Body of pancreas (tissue), 4 donors: ENCODE results near the gene CKS1B.

Experiments used
- POLR2A ChIP-seq, 3 donors: fragments of 450-650 bp; IDR thresholded peaks; one replicate each; pipeline ENCODE4 v1.6.1; 2016; ENCODE audit warnings: antibody characterized with exemption in 3 of 3, mild to moderate bottlenecking in 2 of 3
- TF ChIP-seq, protein P1 (sequence below), 7 experiments: fragments of 450-650 bp in 4 of 7; fragments of 200-600 bp in 3 of 7; sonication (generic) in 3 of 7; IDR thresholded peaks; one replicate each; pipeline ENCODE4 v1.5.1; 2016 to 2019; ENCODE audit warnings: antibody characterized with exemption in 7 of 7

DNA sequence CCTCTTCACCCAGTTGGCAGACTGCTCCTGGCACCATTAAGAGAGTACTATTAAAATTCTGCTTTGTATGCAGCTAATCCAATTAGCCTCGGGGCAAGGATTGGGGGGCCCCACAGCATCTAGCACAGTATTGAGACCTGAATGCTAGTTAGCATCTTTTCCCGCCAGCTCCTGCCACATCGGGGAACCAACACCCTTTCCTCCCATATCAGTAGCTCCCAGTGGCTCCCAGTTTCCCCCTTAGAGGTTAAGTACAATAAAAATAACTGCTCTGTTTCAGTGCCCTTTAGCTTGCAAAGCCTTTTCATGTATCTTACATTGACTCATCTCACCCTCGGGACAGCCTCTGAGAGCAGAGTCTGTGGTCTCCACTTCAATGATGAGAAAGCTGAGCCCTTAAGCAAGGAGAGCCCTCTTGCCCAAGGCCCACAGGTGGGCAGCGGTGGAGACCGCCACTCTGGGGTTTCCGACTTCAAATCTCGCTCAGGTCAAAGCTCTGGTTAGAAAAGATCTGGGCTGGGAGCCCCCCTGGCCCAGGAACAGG lies 33.8 kb upstream of the CKS1B start:
- TF ChIP-seq POLR2A (IDR thresholded peaks at IDR 0.05): no peak
- TF ChIP-seq, protein P1, sequence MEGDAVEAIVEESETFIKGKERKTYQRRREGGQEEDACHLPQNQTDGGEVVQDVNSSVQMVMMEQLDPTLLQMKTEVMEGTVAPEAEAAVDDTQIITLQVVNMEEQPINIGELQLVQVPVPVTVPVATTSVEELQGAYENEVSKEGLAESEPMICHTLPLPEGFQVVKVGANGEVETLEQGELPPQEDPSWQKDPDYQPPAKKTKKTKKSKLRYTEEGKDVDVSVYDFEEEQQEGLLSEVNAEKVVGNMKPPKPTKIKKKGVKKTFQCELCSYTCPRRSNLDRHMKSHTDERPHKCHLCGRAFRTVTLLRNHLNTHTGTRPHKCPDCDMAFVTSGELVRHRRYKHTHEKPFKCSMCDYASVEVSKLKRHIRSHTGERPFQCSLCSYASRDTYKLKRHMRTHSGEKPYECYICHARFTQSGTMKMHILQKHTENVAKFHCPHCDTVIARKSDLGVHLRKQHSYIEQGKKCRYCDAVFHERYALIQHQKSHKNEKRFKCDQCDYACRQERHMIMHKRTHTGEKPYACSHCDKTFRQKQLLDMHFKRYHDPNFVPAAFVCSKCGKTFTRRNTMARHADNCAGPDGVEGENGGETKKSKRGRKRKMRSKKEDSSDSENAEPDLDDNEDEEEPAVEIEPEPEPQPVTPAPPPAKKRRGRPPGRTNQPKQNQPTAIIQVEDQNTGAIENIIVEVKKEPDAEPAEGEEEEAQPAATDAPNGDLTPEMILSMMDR (IDR thresholded peaks at IDR 0.05): no peak
